Measurements from ENCODE around the gene RPN1.
A peak's percentile ranks its signal among the peaks of the same experiment; 100 is the strongest.
"Not testable (repeated sequence)": the region's sequence is repeated elsewhere in the genome, so short reads cannot be mapped to it uniquely, and the experiment has no call there.

RPN1 gene

GRCh38 chr3:128607710-128608048 is 42.9 kb downstream of the RPN1 start:
- DNase-seq = no peak

- no peak for DNase-seq
Observed at GRCh38 chr3:128606094-128606493, 44.5 kb downstream of the RPN1 start.

GRCh38 chr3:128605091-128606046 is 45.2 kb downstream of the RPN1 start:
- DNase-seq = no peak

GRCh38 chr3:128603811-128604775 is 46.5 kb downstream of the RPN1 start:
- no peak for DNase-seq

- DNase-seq = no peak
Observed at GRCh38 chr3:128603313-128603712, 47.3 kb downstream of the RPN1 start.

- no peak for DNase-seq
Observed at GRCh38 chr3:128598884-128599664, 51.5 kb downstream of the RPN1 start.

GRCh38 chr3:128597900-128598299 is 52.7 kb downstream of the RPN1 start:
- no peak for DNase-seq

GRCh38 chr3:128592864-128593263 is 57.8 kb downstream of the RPN1 start:
- DNase-seq = no peak

GRCh38 chr3:128591738-128592426 is 58.7 kb downstream of the RPN1 start:
- DNase-seq = peak in 1 of 5 donors; percentile 59

- DNase-seq = no peak
Observed at GRCh38 chr3:128590948-128591347, 59.7 kb downstream of the RPN1 start.

- DNase-seq = not testable (repeated sequence)
Observed at GRCh38 chr3:128589985-128590384, 60.6 kb downstream of the RPN1 start.

- no peak for DNase-seq
Observed at GRCh38 chr3:128588147-128588546, 62.5 kb downstream of the RPN1 start.

- DNase-seq = no peak
Observed at GRCh38 chr3:128587391-128587790, 63.2 kb downstream of the RPN1 start.

GRCh38 chr3:128586932-128587331 is 63.7 kb downstream of the RPN1 start:
- not testable (repeated sequence) for DNase-seq

GRCh38 chr3:128586391-128586790 is 64.2 kb downstream of the RPN1 start:
- not testable (repeated sequence) for DNase-seq

GRCh38 chr3:128585974-128586373 is 64.6 kb downstream of the RPN1 start:
- no peak for DNase-seq

GRCh38 chr3:128585189-128585588 is 65.4 kb downstream of the RPN1 start:
- DNase-seq = no peak

- DNase-seq = peak in 1 of 5 donors; percentile 62
Observed at GRCh38 chr3:128584412-128585020, 66.1 kb downstream of the RPN1 start.

- no peak for DNase-seq
Observed at GRCh38 chr3:128581566-128581965, 69.1 kb downstream of the RPN1 start.

GRCh38 chr3:128579927-128580326 is 70.7 kb downstream of the RPN1 start:
- no peak for DNase-seq

- DNase-seq = no peak
Observed at GRCh38 chr3:128578346-128578745, 72.3 kb downstream of the RPN1 start.

- no peak for DNase-seq
Observed at GRCh38 chr3:128577711-128578110, 72.9 kb downstream of the RPN1 start.
